HUES48 (cell line): Measurements from ENCODE around the gene LRRC42.
A peak's percentile ranks its signal among the peaks of the same experiment; 100 is the strongest.

Experiments
- H3K27ac ChIP-seq: one replicate; pipeline ENCODE4 v1.7.0; 2013; ENCODE audit warnings: low read depth, low read length, inconsistent platforms
- H3K27me3 ChIP-seq: 2 replicates; pipeline ENCODE4 v1.6.1; 2013; ENCODE audit warnings: mild to moderate bottlenecking, low read length; ENCODE audit not compliant: control insufficient read depth, insufficient read depth
- H3K36me3 ChIP-seq: 2 replicates; pipeline ENCODE4 v1.6.1; 2013; ENCODE audit warnings: low read length; ENCODE audit not compliant: control insufficient read depth, insufficient read depth
- H3K4me1 ChIP-seq: 2 replicates; pipeline ENCODE4 v1.6.1; 2013; ENCODE audit warnings: mild to moderate bottlenecking, low read length; ENCODE audit not compliant: control insufficient read depth, insufficient read depth
- H3K4me3 ChIP-seq: 2 replicates; pipeline ENCODE4 v1.5.1; 2013; ENCODE audit warnings: mild to moderate bottlenecking, low read depth, low read length
- H3K9ac ChIP-seq: 2 replicates; pipeline ENCODE4 v1.6.1; 2013; ENCODE audit warnings: mild to moderate bottlenecking, low read depth, low read length, moderate library complexity
- H3K9me3 ChIP-seq: 2 replicates; pipeline ENCODE4 v1.6.1; 2013; ENCODE audit warnings: low read length; ENCODE audit not compliant: control insufficient read depth, insufficient read depth

LRRC42 gene, protein sequence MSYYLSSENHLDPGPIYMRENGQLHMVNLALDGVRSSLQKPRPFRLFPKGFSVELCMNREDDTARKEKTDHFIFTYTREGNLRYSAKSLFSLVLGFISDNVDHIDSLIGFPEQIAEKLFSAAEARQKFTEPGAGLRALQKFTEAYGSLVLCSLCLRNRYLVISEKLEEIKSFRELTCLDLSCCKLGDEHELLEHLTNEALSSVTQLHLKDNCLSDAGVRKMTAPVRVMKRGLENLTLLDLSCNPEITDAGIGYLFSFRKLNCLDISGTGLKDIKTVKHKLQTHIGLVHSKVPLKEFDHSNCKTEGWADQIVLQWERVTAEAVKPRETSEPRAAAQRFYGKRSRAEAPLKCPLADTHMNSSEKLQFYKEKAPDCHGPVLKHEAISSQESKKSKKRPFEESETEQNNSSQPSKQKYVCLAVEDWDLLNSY

GRCh38 chr1:53946252-53947171 lies at the start of gene LRRC42:
Gene LRRC42 (plus strand): TSS chr1:53946350. CDS start chr1:53952000, 5,650 bp downstream.
- Histone ChIP-seq H3K36me3 (peaks cover 7% of the 10 kb centered on the region), H3K9ac (peak within 1 kb of the TSS; percentile 53), H3K27ac (peak within 1 kb of the TSS; percentile 90), H3K27me3 (no peaks in the 10 kb centered on the region), H3K4me3 (peak within 1 kb of the TSS; percentile 87), H3K4me1 (peaks cover 26% of the 10 kb centered on the region), H3K9me3 (no peaks in the 10 kb centered on the region)

DNA sequence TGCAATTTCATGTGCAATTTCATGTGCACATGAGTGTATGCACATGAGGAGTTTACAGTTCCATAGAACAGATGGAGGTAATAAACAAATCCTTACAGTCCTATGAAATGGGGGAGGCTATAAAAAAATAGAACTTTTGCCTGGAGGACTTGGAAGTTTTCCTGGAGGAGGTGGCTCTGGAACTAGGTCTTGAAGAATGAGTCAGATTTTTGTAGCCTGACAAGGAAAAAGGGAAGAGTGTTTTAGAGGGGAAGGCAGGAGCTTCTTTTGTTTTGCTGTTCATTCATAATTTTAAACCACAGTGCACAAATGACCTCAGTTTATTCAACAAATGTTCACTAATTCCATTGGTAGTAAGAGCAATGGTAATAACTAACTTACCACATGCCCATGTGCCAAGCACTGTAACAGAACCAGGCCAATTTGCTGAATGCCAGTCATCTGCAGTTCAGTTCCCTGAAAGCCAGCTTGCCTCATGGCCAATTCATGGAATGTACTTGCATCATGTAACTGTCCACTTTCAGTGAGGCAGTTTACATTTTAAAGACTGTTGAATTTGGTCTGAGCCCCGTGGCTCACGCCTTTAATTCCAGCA lies 49.4 kb upstream of the LRRC42 start:
- H3K27me3 ChIP-seq, result no peaks in the 10 kb centered on the region
- no peaks in the 10 kb centered on the region for H3K36me3 ChIP-seq
- no peaks in the 10 kb centered on the region for H3K9me3 ChIP-seq
- no peak overlapping the region for H3K4me3 ChIP-seq
- no peak overlapping the region for H3K27ac ChIP-seq
- H3K4me1 ChIP-seq, result no peaks in the 10 kb centered on the region
- H3K9ac ChIP-seq, result no peak overlapping the region

DNA sequence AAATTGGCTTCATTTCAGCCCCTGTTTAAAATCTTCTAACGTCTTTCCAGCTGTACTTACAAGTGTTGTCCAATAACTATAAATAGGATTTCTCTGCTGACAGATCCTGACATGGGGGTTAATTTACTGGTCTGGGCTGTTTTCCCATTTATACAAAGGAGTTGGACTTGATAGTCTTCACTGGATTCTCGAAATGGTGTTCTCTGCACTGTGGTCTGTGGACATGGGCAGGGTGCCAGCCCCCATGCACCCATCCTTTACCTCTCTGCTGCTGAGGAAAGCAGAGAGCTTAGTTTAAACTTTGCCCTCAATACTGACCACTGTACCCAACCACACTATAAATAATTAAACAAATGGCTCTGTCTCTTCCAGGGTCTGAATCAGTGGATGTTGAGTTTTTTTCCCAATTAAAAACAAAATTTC lies 46.9 kb upstream of the LRRC42 start:
- H3K4me3 ChIP-seq, result no peak overlapping the region
- H3K36me3 ChIP-seq, result no peaks in the 10 kb centered on the region
- no peak overlapping the region for H3K9ac ChIP-seq
- H3K27me3 ChIP-seq, result no peaks in the 10 kb centered on the region
- no peaks in the 10 kb centered on the region for H3K4me1 ChIP-seq
- no peak overlapping the region for H3K27ac ChIP-seq
- no peaks in the 10 kb centered on the region for H3K9me3 ChIP-seq

DNA sequence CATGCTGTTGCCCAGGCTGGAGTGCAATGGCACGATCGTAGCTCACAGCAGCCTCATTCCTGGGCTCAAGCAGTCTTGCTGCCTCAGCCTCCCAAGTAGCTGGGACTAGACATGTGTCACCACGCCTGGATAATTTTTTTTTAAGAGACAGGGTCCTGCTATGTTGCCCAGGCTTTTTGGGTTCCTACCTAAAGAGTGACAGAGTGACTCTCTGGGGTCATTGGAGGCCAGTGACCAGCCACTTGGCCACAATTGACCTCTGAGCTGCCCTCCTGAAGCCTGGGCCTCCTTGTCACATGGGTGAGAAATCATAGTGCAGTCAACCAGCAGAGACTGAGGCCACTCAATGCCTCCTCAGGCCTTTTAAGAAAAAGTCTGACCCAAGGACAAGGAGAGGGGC lies 46.4 kb upstream of the LRRC42 start:
- H3K4me1 ChIP-seq, result no peaks in the 10 kb centered on the region
- H3K4me3 ChIP-seq, result no peak overlapping the region
- no peak overlapping the region for H3K27ac ChIP-seq
- H3K9ac ChIP-seq, result no peak overlapping the region
- no peaks in the 10 kb centered on the region for H3K27me3 ChIP-seq
- H3K36me3 ChIP-seq, result no peaks in the 10 kb centered on the region
- no peaks in the 10 kb centered on the region for H3K9me3 ChIP-seq

- no peak overlapping the region for H3K9ac ChIP-seq
- H3K36me3 ChIP-seq, result no peaks in the 10 kb centered on the region
- H3K4me3 ChIP-seq, result no peak overlapping the region
Observed at GRCh38 chr1:53902235-53903138, 43.7 kb upstream of the LRRC42 start.

DNA sequence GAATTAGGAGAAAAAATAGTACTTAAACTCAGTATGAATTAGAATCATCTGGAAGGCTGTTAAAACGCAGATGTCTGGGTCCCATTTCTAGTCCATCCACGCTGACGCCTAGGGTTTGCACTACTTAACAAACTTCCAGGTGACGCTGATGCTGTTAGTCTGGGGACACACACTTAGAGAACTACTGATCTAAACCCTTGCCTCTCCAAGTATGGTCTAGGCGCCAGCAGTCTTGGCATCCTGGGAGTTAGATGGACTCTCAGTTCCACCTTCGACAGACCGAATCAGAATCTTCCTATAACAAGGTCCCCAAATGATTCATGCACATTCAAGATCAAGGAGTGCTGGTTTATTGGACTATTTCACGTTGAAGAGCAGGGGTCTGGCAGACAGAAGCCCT lies 40.6 kb upstream of the LRRC42 start:
- no peaks in the 10 kb centered on the region for H3K9me3 ChIP-seq
- H3K27me3 ChIP-seq, result no peaks in the 10 kb centered on the region
- no peaks in the 10 kb centered on the region for H3K4me1 ChIP-seq
- H3K27ac ChIP-seq, result no peak overlapping the region
- no peaks in the 10 kb centered on the region for H3K36me3 ChIP-seq
- no peak overlapping the region for H3K9ac ChIP-seq
- H3K4me3 ChIP-seq, result no peak overlapping the region

More at GRCh38 chr1:53902235-53903138, 43.7 kb upstream of the LRRC42 start:
- Histone ChIP-seq H3K27ac (no peak overlapping the region), H3K4me1 (no peaks in the 10 kb centered on the region), H3K27me3 (no peaks in the 10 kb centered on the region), H3K9me3 (no peaks in the 10 kb centered on the region)

- no peak overlapping the region for H3K9ac ChIP-seq
- no peaks in the 10 kb centered on the region for H3K4me1 ChIP-seq
- no peak overlapping the region for H3K4me3 ChIP-seq
- H3K9me3 ChIP-seq, result no peaks in the 10 kb centered on the region
- H3K36me3 ChIP-seq, result no peaks in the 10 kb centered on the region
- no peak overlapping the region for H3K27ac ChIP-seq
- no peaks in the 10 kb centered on the region for H3K27me3 ChIP-seq
Observed at GRCh38 chr1:53906121-53906520, 40.0 kb upstream of the LRRC42 start.

GRCh38 chr1:53909946-53910345 lies 36.2 kb upstream of the LRRC42 start:
- Histone ChIP-seq H3K9ac (no peak overlapping the region), H3K4me1 (peaks cover 22% of the 10 kb centered on the region), H3K9me3 (no peaks in the 10 kb centered on the region), H3K4me3 (no peak overlapping the region), H3K27ac (no peak overlapping the region), H3K36me3 (no peaks in the 10 kb centered on the region), H3K27me3 (no peaks in the 10 kb centered on the region)

DNA sequence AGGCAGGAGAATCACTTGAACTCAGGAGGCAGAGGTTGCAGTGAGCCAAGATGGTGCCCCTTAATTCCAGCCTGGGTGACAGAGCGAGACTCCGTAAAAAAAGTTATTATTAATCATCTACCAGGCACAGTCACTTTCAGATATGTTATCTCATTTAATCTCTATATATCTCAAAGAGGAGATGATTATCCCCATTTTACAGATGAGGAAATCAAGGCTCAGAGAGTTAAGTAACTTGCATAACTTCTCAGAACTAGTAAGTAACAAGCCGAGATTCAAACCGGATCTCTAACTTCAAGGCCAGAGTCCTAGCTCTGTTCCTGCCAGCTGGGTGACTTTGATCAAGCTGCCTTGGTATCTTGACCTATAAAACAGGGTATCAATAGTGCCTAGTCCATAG lies 34.7 kb upstream of the LRRC42 start:
- H3K4me3 ChIP-seq, result no peak overlapping the region
- H3K36me3 ChIP-seq, result no peaks in the 10 kb centered on the region
- no peak overlapping the region for H3K9ac ChIP-seq
- no peaks in the 10 kb centered on the region for H3K9me3 ChIP-seq
- no peak overlapping the region for H3K27ac ChIP-seq
- peaks cover 25% of the 10 kb centered on the region for H3K4me1 ChIP-seq
- H3K27me3 ChIP-seq, result no peaks in the 10 kb centered on the region

DNA sequence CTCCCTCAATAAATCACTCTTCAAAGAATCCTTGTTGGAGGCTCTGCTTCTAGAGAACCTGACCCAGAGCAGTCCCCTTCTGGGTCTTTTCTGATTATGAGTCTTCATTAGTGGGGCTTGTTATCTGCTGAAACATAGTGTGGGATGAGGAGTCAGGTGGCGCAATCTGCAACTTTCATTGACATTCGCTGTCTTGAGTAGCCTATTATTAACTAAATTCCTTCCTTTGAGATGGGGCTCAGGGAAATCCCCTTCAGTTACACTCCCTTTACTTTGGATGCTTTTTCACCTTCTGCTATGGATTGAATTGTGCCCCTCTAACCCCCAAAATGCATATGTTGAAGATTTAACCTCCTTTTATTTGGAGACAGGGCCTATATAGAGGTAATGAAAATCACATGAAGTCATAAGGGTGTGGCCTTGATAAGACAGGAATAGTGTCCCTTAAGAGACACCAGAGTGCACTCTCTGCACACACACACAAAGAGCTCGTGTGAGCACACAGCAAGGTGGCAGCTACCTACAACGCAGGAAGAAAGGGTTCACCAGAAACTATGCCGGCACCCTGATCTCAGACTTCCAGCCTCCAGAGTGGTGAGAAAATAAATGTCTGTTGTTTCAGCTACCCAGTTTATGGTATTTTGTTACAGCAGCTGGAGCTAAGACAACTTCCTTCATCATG lies 32.7 kb upstream of the LRRC42 start:
- H3K27me3 ChIP-seq, result no peaks in the 10 kb centered on the region
- H3K27ac ChIP-seq, result peak overlapping the region; percentile 56
- no peaks in the 10 kb centered on the region for H3K9me3 ChIP-seq
- no peaks in the 10 kb centered on the region for H3K36me3 ChIP-seq
- peaks cover 25% of the 10 kb centered on the region for H3K4me1 ChIP-seq
- H3K4me3 ChIP-seq, result no peak overlapping the region
- H3K9ac ChIP-seq, result no peak overlapping the region
